Measurements from ENCODE around the gene ENTPD5.
"Not testable (repeated sequence)": the region's sequence is repeated elsewhere in the genome, so short reads cannot be mapped to it uniquely, and the experiment has no call there.

ENTPD5 gene

GRCh38 chr14:74008843-74009499 is 10.1 kb downstream of the ENTPD5 start:
- no peak for DNase-seq (ENCODE audit: low read depth in 2 of 2)

GRCh38 chr14:74005664-74006063 is 13.4 kb downstream of the ENTPD5 start:
- DNase-seq (ENCODE audit: low read depth in 2 of 2): not testable (repeated sequence)

GRCh38 chr14:73998726-73999125 is 20.4 kb downstream of the ENTPD5 start:
- DNase-seq (ENCODE audit: low read depth in 2 of 2): no peak

GRCh38 chr14:73997944-73998447 is 21.1 kb downstream of the ENTPD5 start:
- no peak for DNase-seq (ENCODE audit: low read depth in 2 of 2)

- no peak for DNase-seq (ENCODE audit: low read depth in 2 of 2)
Measured at GRCh38 chr14:73997108-73997943, 21.8 kb downstream of the ENTPD5 start.

- no peak for DNase-seq (ENCODE audit: low read depth in 2 of 2)
Measured at GRCh38 chr14:73996731-73997107, 22.4 kb downstream of the ENTPD5 start.

- no peak for DNase-seq (ENCODE audit: low read depth in 2 of 2)
Measured at GRCh38 chr14:73995977-73996378, 23.1 kb downstream of the ENTPD5 start.

- DNase-seq (ENCODE audit: low read depth in 2 of 2): not testable (repeated sequence)
Measured at GRCh38 chr14:73994926-73995325, 24.2 kb downstream of the ENTPD5 start.

- DNase-seq (ENCODE audit: low read depth in 2 of 2): no peak
Measured at GRCh38 chr14:73991092-73991491, 28.0 kb downstream of the ENTPD5 start.

- DNase-seq (ENCODE audit: low read depth in 2 of 2): not testable (repeated sequence)
Measured at GRCh38 chr14:73988656-73989055, 30.4 kb downstream of the ENTPD5 start.

GRCh38 chr14:73988065-73988464 is 31.0 kb downstream of the ENTPD5 start:
- DNase-seq (ENCODE audit: low read depth in 2 of 2): no peak

- DNase-seq (ENCODE audit: low read depth in 2 of 2): no peak
Measured at GRCh38 chr14:73977896-73978295, 41.2 kb downstream of the ENTPD5 start.

GRCh38 chr14:73976125-73976524 is 43.0 kb downstream of the ENTPD5 start:
- no peak for DNase-seq (ENCODE audit: low read depth in 2 of 2)

- DNase-seq (ENCODE audit: low read depth in 2 of 2): no peak
Measured at GRCh38 chr14:73973497-73973896, 45.6 kb downstream of the ENTPD5 start.

GRCh38 chr14:73968885-73969284 is 50.2 kb downstream of the ENTPD5 start:
- no peak for DNase-seq (ENCODE audit: low read depth in 2 of 2)

GRCh38 chr14:73965216-73965615 is 53.9 kb downstream of the ENTPD5 start:
- no peak for DNase-seq (ENCODE audit: low read depth in 2 of 2)

- DNase-seq (ENCODE audit: low read depth in 2 of 2): no peak
Measured at GRCh38 chr14:73961192-73961591, 57.9 kb downstream of the ENTPD5 start.

GRCh38 chr14:73958591-73958990 is 60.5 kb downstream of the ENTPD5 start:
- DNase-seq (ENCODE audit: low read depth in 2 of 2): no peak

GRCh38 chr14:73955674-73956073 is 63.4 kb downstream of the ENTPD5 start:
- no peak for DNase-seq (ENCODE audit: low read depth in 2 of 2)

GRCh38 chr14:73953731-73954130 is 65.4 kb downstream of the ENTPD5 start:
- no peak for DNase-seq (ENCODE audit: low read depth in 2 of 2)

- peak; percentile 84 to 85 for DNase-seq (ENCODE audit: low read depth in 2 of 2)
Measured at GRCh38 chr14:73949752-73950734, 69.0 kb downstream of the ENTPD5 start, which contains the start of the genes COQ6 and FAM161B. COQ6 (plus strand) TSS chr14:73950302; CDS start chr14:73950333, 31 bp downstream. FAM161B (minus strand) TSS chr14:73950094; CDS start chr14:73950026, 68 bp downstream.

Measured in activated CD4-positive, alpha-beta T cell treated with anti-CD3 and anti-CD28 coated beads for 24 hours (primary cell).